Activated effector memory CD4-positive, alpha-beta T cell treated with anti-CD3 and anti-CD28 coated beads, Interleukin-2, amount 50 U/mL, for 16 hours (primary cell): ENCODE data around the gene ACTR1B.
"Not testable (repeated sequence)": the region's sequence is repeated elsewhere in the genome, so short reads cannot be mapped to it uniquely, and the experiment has no call there.

Experiments used
- DNase-seq: peaks from one replicate; pipeline ENCODE4 v3.0.0-alpha.2; 2020

ACTR1B gene

DNA sequence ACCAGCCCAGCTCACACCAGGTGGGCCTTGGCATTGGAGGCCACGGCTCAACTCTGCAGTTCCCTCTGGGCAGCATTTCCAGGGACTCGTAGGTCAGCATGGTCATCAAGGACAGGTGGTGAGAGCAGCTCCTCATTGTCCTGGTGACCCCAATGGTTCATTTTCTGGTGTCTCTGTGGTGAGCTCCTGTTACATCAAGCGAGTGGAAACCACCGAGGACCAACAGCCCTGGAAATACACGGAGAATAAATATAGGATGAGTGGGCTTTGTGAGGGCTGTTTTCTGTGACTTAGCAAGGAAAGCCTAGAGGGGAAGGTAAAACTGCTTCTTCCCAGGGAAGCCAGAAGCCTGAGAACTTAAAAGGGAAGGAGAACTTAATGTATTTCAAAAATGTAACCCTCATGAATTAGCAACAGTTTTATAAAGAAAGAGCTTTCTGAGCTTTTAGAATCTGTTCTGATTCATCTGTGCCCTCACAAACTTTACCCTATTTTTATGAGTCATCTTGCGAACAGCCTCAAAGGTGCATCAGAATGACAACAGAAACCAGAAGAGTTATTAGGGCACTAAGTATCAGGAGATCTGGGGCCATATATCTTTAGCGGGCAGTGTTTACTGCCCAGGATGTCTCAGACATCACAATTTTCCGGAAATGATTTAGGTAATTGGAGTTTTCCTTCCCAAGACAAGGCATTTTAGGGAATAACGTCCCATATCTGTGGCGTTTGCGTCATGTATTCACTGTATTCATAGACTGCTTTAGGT is 24.4 kb upstream of the ACTR1B start:
- no peak for DNase-seq

DNA sequence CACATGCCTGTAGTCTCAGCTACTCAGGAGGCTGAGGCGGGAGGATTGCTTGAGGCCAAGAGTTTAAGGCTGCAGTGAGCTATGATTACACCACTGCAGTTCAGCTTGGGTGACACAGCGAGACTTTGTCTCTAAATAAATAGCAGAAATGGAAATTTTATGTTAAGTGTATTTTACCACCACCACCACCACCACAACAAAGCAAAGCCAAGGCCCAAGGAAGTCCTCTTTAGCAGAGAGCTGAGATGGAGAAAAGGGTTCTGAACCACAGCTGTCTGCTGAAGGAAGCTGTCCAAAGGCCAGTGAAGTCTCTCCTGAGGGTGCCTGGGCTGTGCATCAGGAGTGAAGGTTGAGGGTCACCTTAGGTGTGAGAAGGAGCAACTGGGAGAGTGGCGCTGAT is 23.4 kb upstream of the ACTR1B start:
- not testable (repeated sequence) for DNase-seq

DNA sequence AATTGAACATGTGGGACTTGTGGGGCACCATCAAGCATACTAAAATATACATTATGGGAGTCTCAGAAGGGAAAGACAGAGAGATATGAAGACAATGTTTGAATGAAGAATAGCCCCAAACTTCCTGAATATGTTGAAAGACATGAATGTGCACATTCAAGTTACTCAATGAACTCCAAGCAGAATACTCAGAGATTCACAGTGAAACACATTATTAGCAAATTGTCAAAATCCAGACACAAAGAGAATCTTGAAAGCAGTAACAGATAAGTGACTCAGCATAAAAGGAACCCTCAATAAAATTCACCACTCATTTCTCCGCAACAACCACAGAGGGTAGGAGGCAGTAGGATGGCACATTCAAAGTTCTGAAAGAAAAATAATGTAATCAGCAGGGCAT is 14.5 kb upstream of the ACTR1B start:
- DNase-seq: no peak

DNA sequence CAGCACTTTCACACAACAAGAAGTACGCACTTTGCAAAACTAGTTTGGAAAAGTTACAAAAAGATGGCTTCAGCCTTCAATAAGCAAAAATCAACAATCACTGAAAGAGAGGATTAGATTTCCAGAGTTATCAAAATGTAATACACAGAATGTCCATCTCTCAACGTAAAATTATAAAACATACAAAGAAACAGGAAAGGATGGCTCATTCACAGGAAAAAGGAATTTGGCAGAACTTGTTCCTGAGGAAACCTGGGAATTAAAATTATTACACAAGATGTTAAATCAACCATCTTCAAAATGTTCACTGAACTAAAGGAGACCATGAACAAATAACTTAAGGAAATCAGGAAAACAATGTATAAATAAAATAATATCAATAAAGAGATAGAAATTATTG is 13.6 kb upstream of the ACTR1B start:
- DNase-seq: no peak

DNA sequence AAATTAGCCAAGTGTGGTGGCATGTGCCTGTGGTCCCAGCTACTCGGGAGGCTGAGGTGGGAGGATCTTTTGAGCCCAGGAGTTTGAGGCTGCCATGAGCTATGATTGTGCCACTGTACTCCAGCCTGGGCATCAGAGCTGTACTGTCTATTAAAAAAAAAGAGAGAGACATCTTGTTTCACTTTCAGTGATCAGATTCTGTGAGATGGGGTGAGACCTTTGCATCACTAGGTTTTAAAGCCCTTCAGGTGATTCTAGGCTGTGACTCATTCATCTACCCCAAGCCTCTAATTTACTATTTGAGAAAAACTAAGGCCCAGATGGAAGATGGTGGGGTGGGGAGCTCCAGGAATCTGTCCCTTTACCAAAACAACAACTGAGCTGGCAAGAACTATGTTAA is 12.8 kb upstream of the ACTR1B start:
- DNase-seq: no peak

DNA sequence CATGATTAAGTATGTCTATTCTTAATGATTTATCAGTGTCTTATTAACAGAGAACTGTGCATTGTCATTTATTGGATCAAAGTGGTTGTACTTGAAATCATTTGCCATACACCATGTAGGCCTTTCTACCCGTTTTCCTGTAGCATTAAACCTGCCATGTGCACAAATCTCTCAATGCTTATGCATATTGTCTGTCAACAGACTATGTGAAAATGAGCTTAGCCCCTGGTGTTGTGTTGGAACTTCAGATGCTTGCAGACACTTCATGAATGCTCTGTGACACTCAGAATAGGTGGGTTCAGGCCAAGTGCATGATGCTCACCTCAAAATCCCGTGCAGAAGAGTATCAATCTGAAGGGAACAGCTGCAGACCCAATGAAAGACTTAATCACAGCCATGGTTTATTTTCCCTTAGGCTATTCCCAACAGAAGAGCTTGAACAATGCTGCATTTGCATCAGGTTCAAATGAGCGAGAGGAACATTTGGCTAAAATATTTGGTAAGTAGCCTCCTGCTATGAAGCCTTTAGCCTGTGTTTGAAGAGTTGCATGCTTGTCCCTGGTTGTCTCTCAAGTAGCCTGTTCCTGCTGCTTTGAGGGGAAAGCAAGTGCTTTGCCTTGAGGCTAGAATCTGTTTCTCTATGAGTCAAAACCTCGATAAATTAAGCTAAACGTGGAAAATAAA is 11.7 kb upstream of the ACTR1B start:
- no peak for DNase-seq

DNA sequence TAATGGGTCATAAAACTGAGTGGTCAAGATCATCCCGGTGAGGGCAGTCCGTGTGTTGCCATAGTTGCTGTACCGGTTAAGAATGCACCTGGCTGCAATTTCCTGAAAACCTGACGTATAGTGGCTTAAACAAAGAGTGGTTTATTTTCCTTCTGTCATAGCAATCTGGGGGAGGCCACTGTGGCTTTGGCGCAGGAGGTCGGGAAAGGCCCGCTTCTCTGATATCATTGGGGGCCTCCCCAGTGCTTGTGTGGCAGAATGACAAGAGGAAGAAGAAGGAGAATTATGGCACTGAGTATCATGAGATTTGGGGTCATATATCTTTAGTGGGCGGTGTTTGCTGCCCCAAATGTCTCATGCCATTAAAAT is 10.1 kb upstream of the ACTR1B start:
- no peak for DNase-seq

DNA sequence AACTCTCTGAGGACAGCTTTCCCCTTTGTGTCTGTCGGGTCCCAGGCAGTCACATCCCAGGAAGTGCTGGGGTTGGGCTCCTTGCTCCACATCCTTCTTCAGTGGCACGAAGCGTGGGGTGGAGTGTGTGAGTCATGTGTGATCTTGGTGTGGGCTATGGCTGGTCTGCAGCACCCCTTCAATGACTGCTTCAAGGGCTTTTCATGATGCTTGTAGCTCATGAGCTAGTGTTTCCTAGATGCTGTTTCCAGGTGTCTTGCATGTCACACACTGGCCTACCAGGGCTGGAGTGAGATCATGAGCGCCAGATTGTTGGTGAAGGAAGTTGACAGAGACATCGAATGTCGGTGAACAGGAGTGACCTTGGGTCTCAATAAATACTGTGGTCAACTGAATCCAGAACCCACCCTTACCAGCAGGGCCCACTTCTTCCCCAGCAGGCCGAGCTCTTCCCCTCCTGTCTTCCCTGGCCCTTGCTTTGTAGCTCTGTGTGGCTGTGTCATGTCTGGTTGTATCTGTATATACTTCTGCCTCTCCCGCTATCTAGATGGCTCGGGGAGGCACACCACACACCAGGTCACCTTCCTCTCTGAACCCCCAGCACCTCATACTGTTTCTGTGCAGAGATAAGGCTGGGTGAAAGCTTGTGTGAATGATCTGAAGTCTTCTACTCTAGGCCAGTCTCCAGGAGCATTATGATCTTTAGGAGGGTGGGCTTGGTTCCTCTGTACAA is 9.5 kb upstream of the ACTR1B start:
- no peak for DNase-seq

DNA sequence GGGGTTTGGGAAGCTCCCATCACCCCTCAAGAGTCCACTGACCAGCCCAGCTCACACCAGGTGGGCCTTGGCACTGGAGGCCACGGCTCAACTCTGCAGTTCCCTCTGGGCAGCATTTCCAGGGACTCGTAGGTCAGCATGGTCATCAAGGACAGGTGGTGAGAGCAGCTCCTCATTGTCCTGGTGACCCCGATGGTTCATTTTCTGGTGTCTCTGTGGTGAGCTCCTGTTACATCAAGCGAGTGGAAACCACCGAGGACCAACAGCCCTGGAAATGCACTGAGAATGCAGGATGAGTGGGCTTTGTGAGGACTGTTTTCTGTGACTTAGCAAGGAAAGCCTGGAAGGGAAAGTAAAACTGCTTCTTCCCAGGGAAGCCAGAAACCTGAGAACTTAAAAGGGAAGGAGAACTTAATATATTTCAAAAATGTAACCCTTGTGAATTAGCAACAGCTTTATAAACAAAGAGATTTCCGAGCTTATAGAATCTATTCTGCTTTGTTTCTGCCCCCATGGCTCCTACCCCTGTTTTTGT is 8.8 kb upstream of the ACTR1B start:
- not testable (repeated sequence) for DNase-seq

DNA sequence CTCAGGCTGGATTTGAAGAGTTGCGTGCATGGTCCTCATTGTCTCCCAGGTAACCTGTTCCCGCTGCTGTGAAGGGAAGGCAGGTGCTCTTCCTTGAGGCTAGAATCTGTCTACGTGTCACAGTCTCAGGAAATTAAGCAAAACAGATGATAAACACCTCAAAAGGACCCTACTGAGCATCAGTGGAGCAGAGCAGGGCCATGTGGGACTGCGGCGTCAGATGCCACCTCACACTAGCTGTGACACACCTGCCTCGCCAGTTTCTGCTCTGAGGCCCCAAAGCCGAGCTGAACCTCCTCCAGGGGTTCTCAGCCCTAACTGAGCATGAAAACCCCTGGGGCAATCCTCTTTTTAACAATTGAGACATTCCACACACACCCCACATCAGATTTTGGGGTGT is 7.7 kb upstream of the ACTR1B start:
- DNase-seq: no peak

DNA sequence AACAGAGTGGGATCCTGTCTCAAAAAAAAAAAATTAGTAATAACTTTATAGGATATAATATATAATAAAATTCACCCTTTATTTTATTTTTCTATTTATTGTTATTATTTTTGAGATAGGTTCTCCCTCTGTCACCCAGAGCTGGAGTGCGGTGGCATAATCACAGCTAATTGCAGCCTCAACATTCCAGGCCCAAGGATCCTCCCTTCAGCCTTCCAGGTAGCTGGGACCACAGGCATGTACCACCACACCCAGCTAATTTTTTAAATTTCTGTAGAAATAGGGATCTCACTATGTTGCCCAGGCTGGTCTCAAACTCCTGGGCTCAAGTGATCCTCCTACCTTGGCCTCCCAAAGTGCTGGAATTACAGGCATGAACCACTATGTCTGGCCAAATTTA is 6.6 kb upstream of the ACTR1B start:
- no peak for DNase-seq

DNA sequence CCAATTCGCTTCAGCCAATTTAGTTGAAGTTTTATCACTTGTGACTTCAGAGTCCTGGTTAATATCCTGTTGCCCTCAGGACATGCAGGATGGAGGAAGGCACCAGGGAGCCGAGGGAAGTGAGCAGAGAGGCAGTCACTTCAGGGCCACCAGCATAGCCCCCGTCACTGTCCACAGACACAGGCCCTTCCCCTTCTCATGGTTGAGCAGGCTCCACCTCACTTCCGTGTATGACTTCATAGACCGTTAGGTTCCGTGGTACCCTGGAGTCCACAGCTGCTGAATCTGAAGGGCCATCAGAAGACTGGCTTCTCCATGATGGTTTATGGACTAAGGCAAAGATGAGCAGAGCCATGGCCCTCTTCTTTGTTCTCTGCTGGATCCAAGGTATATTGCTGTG is 5.6 kb upstream of the ACTR1B start, which contains the start of gene C2orf92:
C2orf92 (plus strand) TSS at position 266 of the 400 bp plus-strand sequence; CDS start at position 342, 76 bp downstream.
- no peak for DNase-seq

DNA sequence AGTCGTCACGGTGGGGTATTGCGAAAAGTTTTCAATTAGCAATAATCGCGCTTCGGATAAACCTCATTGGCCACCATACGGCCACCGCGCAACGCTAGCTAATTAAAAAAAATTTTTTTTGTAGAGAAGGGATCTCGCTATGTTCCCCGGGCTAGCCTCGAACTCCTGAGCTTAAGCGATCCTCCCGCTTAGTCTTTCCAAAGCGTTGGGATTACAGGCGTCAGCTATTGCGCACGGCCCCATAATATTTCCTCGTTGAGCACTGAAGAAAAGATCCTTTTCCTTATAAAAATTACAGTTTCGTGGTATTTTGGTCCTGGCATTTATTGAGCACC is 759 bp upstream of the ACTR1B start:
- no peak for DNase-seq

DNA sequence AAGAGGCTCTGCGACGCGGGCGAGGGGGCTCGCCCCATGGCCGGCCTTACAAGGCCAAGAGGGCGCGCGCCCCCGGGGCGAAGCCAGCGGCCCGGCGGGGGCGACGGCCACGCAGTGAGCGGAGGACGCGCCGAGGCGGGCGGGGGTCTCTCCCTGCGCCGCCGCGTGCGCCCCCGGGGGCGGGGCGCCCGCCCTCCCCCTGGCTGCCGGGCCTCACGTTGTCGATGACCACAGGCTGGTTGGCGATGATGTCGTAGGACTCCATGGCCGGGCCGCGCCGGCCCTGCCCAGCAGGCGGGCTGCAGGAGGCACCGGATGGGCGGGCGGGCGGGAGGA is 250 bp downstream of the ACTR1B start:
- DNase-seq: no peak

DNA sequence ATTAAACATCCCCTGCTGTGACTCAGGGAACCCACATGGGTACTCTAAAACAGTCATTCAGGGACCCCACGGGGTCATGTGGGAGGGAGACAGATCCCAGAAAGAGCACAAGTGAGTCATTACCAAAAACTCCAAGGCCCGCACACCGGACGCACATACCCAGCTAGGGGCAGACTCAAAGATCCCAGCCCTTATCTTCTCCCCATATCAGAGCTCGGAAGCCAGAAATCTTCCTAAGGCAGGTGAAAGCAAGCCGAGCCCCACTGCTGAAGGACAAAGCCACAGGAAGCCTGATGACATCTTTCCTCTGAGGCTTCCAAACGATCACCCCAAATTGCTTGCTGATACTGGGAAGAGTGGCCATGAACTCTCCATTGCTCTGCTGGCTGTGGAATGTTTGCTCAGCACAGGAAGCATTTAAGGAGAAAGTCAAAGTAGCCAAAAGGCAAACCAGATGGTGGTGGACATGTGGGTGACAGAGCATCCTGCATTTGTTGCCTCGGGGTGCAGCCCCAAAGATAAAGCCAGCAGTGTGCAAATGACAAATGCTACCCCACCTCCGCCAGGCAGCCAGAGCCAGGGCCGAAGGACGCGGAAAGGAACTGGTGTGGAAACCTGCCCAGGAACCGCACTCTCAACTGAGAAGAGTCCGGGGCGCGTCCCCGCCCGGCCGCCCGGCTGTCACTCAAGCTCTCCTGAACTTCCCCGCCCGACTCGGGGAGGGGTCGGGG is 784 bp downstream of the ACTR1B start:
- DNase-seq: peak; percentile 92

DNA sequence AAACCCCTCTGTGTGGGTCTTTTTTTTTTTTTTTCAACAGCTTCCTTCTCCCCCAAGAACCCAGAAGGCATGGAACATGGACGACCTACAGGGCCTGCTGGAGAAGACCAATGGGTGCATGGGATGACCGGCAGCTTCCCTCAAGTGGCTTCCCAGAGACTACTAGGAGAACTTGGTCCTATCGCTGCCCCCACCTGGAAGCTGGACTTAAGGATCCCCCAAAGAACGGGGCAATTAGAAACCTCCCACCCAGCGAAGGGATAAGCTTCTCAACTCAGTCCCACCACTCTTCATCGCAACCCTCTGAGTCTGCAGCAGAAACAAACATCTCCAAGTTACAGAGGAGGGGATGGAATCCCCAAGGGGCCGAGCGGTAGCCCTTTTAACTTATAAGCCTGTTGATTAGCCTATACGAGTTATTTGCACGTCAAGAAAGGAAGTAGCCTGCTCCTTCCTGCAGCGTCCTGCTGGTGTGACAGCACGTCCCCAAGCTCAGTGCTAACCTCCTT is 1.4 kb downstream of the ACTR1B start:
- DNase-seq: no peak

DNA sequence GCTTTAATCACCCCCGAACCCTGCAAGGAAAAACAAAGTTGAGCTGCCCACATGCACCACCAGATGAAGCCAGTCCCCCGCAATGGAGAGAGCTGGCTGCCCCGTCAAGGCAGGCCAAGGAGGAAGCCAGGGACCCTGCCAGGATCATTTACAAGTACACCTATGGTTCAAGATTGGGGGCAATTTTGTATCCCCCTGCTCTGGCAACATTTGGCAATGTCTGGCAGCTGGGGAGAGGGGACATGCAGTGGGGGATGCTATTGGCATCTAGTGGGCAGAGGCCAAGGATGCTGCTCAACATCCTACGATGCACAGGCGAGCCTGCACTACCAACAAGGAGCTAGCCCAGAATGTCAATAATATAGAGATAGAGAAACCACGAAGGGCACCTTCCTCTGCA is 1.9 kb downstream of the ACTR1B start:
- DNase-seq: no peak

DNA sequence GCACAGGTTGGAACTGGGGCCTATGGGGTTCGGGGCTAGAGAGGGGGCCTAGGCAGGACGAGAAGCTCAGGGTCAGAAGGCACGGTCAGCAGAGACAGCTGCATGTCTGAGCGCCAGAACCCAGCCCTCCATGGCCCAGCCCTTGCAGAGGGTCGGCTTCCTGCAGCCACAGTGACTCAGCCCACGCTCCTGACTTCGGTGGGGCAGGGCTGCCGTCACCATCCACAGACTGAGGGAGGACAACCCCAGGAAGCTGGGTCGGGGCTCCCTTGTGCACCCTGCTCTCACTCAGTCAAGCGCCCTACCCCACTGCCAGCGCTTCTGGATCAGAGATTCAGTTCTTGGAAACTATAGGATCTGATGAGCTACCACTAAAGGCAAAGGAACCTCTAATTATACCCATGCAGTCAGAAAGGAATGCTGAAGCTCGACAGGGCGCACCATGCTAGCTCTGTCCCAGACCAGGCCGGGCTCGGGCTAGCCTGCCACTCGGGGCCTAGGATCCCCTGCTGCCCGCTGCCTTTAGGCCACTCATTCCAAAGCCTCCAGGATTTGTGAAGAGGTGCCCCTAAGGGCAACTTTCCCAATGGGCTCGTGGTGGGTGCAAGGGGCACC is 3.0 kb downstream of the ACTR1B start:
- DNase-seq: no peak

DNA sequence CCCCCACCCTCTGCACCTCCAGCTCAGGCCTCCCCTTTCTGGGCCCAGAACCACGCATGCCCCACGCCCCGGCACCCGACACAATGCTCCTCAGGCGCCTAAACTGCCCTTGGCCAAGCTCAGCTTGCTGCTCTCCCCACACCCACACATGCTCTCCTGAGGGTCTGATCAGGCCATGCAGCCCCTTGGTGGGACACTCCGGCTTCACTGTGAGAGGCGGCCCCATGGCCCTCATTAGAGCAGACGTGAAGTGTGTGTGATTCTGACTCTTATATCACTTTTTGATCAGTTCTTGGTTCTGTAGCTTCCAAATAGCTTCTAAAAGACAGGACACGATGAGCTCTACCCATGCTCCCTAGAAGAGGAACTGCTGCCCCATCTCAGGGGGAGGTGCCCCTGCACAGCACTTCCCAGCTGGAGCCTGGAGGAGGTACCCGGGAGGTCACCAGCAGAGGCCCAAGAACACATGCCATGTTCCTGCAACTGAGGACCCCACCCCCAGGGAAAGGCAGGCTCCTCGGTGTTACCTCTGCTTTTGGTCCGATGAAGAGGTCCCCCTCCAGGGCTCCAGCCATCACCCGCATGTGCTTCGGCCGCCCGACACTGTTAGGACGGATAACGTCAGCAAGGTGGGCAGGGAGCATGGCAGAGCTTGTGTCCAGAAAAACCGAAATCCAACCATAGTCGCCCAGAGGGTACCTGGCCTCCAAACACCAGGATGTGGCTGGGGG is 3.6 kb downstream of the ACTR1B start:
- no peak for DNase-seq

DNA sequence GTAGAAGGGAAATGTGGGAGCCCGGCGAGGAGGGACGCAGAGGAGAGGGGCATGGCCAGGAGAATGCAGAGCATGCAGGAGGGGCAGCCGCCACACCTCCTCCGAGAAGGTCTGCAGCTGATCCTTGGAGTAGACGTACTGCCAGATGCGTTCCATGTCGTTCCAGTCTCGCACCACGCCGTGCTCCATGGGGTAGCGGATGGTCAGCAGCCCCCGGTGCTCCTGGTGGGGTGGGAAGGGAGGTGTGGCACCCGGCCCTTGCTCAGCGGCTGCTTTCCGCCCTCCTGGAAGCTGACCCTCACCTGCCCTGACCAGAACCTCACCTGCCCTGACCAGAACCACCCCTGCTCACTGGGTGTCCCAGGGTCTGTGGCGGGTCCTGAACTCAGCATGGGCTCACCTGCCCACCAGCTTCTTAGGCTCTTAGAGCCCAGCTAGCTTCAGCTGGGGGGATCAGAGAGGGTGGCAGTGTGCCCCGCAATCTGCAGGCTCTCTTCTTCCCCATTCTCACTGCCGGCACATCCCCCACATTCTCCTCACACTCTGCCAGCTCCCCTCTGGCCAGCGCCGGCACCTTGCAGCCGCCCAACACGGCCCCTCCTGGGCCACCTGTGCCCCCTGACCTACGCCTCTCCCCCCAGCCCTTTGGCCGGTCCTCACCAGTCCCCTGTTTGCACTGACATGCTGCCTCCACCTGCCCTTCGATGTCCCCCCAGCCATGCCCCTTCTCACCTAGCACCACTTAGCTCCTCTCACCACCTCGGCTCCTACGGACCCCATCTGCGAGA is 4.4 kb downstream of the ACTR1B start:
- DNase-seq: no peak

DNA sequence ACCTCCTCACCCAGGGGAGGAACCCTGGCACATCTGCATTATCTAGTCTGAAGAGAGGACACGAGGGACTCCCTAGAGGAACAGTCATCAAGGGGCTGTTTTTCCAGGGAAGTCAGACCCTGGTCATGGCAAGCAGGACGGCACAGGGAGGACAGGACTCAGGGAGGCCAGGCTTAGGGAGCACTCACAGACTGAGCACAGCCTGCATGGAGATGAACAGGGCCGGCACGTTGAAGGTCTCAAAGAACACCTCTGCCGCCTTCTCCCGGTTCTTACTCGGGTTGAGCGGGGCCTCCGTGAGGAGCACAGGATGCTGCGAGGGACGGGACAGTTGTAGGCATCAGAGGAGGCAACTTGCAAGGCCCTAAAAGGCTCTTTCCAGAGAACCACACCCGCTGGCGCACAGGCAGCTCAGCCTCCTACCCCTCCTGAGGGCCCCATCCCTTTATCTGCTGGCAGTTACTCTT is 5.1 kb downstream of the ACTR1B start:
- no peak for DNase-seq
